Left ventricle myocardium inferior (tissue), 1 donor: Measurements from ENCODE around the gene SMIM1. TPM values are rescaled to one million over a fixed set of nuclear protein-coding genes. Genes with fewer than 3 reads are reported as not detected.
"Not testable (repeated sequence)": the region's sequence is repeated elsewhere in the genome, so short reads cannot be mapped to it uniquely, and the experiment has no call there.

Experiments
- DNase-seq: peaks from one replicate; pipeline ENCODE4 v3.0.0-alpha.2; 2020
- H3K27ac ChIP-seq: fragments of 200-600 bp; replicated peaks from 2 replicates; pipeline ENCODE4 v1.8.0; 2021
- H3K27me3 ChIP-seq: fragments of 200-600 bp; 2 replicates; pipeline ENCODE4 v1.8.0; 2021; ENCODE audit warnings: low read depth
- H3K36me3 ChIP-seq: fragments of 200-600 bp; 2 replicates; pipeline ENCODE4 v1.8.0; 2021
- H3K4me1 ChIP-seq: fragments of 200-600 bp; 2 replicates; pipeline ENCODE4 v1.8.0; 2021
- H3K4me3 ChIP-seq: fragments of 200-600 bp; 2 replicates; pipeline ENCODE4 v1.8.0; 2021; ENCODE audit warnings: mild to moderate bottlenecking, moderate library complexity
- H3K9me3 ChIP-seq: fragments of 200-600 bp; replicated peaks from 2 replicates; pipeline ENCODE4 v1.8.0; 2021
- CTCF ChIP-seq: fragments of 200-600 bp; IDR thresholded peaks from 2 replicates; pipeline ENCODE4 v1.8.0; 2021; ENCODE audit warnings: antibody characterized with exemption, mild to moderate bottlenecking, borderline replicate concordance
- intact Hi-C: fragments of 100-400 bp; cut with micrococcal nuclease; formaldehyde crosslinking; loops from one replicate; pipeline ENCODE4 v1.11.0; 2022
- total RNA-seq: library from RNA; stranded (reverse); fragmentation: NEBNext Ultra II Directional; extraction: Animal tissue kit (Norgen Biotek cat#: 25700); gene quantifications from one replicate; pipeline ENCODE4 v1.2.1, GENCODE V29; 2021
- donor health status: DM: no; HTN: yes; CAD: no; lungs with severe emphysema.

Gene SMIM1
- total RNA-seq, 1 donor from 2014 or later: 13.9 TPM

- DNase-seq: no peak
- Histone ChIP-seq H3K27me3 (peaks cover 22% of the 10 kb centered on the region), H3K9me3 (no peaks in the 10 kb centered on the region), H3K4me1 (peaks cover 37% of the 10 kb centered on the region), H3K4me3 (peak overlapping the region; percentile 90), H3K27ac (peak overlapping the region; percentile 87), H3K36me3 (no peaks in the 10 kb centered on the region)
- intact Hi-C loops: no loop called here
- TF ChIP-seq CTCF: no peak
Measured at GRCh38 chr1:3747903-3748302, 24.6 kb upstream of the SMIM1 start.

DNA sequence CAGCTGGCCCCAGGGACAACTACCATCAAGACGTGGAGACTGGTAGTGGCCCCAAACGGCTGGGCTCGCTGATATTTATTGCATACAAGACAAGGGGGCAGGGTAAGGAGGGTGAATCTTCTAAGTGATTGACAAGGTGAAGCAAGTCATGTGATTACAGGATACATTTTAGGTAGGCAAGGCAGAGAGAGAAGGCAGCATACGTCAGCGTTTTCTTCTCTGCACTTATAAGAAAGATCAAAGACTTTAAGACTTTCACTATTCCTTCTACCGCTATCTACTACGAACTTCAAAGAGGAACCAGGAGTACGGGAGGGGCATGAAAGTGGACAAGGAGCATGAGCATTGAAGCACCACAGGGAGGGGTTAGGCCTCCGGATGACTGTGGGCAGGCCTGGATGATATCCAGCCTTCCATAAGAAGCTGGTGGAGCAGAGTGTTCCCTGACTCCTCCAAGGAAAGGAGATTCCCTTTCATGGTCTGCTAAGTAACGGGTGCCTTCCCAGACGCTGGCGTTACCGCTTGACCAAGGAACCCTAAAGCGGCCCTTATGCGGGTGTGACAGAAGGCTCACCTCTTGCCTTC is 24.1 kb upstream of the SMIM1 start:
- H3K4me3 ChIP-seq, H3K9me3 ChIP-seq, intact Hi-C loops, H3K27ac ChIP-seq, H3K36me3 ChIP-seq, DNase-seq: not testable (repeated sequence)
- H3K4me1 ChIP-seq: peaks cover 37% of the 10 kb centered on the region
- H3K27me3 ChIP-seq: peaks cover 28% of the 10 kb centered on the region

GRCh38 chr1:3749512-3749911 is 23.0 kb upstream of the SMIM1 start:
- DNase-seq: no peak
- Histone ChIP-seq H3K36me3 (no peaks in the 10 kb centered on the region), H3K9me3 (no peaks in the 10 kb centered on the region), H3K4me3 (no peak overlapping the region), H3K27ac (no peak overlapping the region), H3K27me3 (peaks cover 39% of the 10 kb centered on the region), H3K4me1 (peaks cover 36% of the 10 kb centered on the region)
- no peak for TF ChIP-seq CTCF
- intact Hi-C loops: no loop called here

GRCh38 chr1:3750741-3751140 is 21.8 kb upstream of the SMIM1 start:
- H3K4me3 ChIP-seq: no peak overlapping the region
- H3K4me1 ChIP-seq: peaks cover 24% of the 10 kb centered on the region
- H3K9me3 ChIP-seq: no peaks in the 10 kb centered on the region
- no peak for TF ChIP-seq CTCF
- no peak for DNase-seq
- H3K36me3 ChIP-seq: no peaks in the 10 kb centered on the region
- peaks cover 51% of the 10 kb centered on the region for H3K27me3 ChIP-seq
- no peak overlapping the region for H3K27ac ChIP-seq
- intact Hi-C loops: no loop called here

DNA sequence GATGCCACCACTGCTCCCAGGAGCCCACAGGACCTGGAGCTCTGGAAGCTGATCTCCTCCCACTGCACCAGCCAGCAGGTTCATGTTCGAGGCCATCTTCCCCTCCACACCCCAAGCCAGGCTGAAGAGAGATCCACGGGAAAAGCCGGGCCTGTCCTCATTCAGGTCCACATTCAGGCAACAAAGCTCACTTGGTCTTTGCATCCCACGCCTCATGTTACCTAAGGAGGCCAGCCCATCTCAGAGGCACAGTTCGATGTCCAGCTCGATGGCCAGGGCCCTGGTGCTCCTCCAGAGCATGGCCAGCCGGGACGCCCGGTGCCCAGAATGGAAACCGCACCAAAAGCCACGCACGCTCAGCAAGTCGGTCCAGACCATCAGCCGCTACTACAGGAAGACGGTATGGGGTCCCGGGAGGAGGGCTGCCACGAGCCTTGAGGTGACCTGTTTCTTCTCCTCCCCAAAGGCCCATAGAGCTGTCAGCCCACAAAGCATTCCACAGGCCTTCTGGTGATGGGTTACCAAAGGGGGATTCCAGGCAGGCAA is 20.1 kb upstream of the SMIM1 start, which contains the start of gene CCDC27:
CCDC27 (plus strand) TSS at position 51 of the 546 bp plus-strand sequence; CDS start at position 83, 32 bp downstream.
- TF ChIP-seq CTCF: no peak
- peaks cover 6% of the 10 kb centered on the region for H3K4me1 ChIP-seq
- no peaks in the 10 kb centered on the region for H3K36me3 ChIP-seq
- no peak within 1 kb of the TSS for H3K27ac ChIP-seq
- peaks cover 67% of the 10 kb centered on the region for H3K27me3 ChIP-seq
- H3K9me3 ChIP-seq: no peaks in the 10 kb centered on the region
- H3K4me3 ChIP-seq: no peak within 1 kb of the TSS
- intact Hi-C loops: no loop called here
- no peak for DNase-seq

DNA sequence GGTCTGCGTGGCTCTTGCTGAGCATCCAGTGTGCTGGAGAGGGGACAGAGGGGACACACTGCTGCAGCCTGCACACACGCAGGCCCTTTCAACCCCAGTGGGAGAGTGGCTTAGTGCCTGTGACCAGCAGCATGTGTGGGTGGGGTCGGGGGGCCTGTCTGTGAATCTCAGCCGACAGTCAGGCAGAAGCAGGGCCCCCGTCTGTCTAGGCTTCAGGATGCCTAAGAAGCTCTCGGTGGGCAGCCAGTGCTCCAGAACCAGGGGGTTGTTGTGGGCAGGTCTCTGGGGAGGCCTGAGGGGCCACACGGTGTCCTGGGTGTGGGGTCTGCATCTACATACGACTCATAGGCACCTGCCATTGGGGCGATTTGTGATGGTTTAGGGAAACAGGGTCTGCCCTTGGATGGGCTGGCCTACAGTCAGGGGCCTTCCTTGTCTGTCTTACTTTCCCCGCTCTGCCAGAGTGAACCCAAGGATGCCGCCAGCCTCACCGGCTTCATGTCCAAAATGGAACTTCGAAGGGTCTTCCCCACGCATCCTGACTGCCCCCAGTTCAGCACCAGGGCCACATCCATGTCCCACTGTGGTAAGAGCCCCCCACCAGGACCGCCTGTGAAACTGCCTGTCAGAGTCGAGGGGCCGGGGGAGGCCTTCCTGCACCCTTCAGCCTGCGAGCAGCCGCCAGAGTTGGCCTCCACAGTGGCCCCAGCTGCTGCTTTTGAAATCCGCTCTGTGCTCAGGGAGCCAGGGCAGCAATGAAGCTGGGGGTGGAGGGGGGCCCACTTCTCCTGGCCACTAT is 18.7 kb upstream of the SMIM1 start:
- peaks cover 80% of the 10 kb centered on the region for H3K27me3 ChIP-seq
- intact Hi-C loops: no loop called here
- no peak for DNase-seq

More for the DNA sequence above, 18.7 kb upstream of the SMIM1 start:
- Histone ChIP-seq H3K4me1 (no peaks in the 10 kb centered on the region), H3K9me3 (no peaks in the 10 kb centered on the region), H3K4me3 (no peak overlapping the region), H3K36me3 (no peaks in the 10 kb centered on the region), H3K27ac (no peak overlapping the region)
- TF ChIP-seq CTCF: no peak
